Uterus (tissue), 2 donors: Measurements from ENCODE around the gene ACSS1.

Source experiments
- POLR2A ChIP-seq, 2 donors: fragments of 450-650 bp; IDR thresholded peaks; one replicate each; pipeline ENCODE4 v1.6.1; 2016; ENCODE audit warnings: antibody characterized with exemption in 2 of 2, mild to moderate bottlenecking in 1 of 2, moderate library complexity in 1 of 2
- TF ChIP-seq, protein P1 (sequence below), 4 experiments: fragments of 200-600 bp in 2 of 4; fragments of 450-650 bp in 2 of 4; sonication (generic) in 2 of 4; IDR thresholded peaks; one replicate each; pipeline ENCODE4 v1.5.1; 2016 to 2019; ENCODE audit warnings: antibody characterized with exemption in 4 of 4, mild to moderate bottlenecking in 2 of 4, moderate library complexity in 1 of 4

DNA sequence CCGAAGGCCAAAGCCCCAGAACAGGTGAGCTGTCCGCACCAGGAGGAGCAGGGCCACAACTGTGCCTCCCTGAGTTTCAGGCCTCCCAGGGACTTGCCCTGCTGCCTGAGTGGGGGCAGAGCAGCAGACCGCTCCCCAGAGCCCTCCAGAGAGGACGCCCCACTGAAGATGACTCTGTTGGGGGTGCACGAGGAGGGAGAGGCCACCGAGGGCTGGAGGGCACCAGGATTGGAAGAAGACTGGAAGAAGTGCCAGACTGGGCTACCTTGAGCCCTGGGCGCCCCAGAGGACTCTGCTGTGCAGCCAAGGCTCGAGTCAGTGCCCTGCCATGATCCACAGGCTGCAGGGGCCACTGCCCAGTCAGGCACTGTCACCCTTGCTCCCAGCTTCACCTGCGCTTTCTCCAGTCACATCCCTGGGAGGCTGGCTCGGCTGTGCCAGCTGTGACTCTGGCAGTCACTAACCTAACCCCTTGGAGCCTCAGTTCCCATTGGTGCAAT, 97.6 kb downstream of the ACSS1 start:
- TF ChIP-seq, protein P1, sequence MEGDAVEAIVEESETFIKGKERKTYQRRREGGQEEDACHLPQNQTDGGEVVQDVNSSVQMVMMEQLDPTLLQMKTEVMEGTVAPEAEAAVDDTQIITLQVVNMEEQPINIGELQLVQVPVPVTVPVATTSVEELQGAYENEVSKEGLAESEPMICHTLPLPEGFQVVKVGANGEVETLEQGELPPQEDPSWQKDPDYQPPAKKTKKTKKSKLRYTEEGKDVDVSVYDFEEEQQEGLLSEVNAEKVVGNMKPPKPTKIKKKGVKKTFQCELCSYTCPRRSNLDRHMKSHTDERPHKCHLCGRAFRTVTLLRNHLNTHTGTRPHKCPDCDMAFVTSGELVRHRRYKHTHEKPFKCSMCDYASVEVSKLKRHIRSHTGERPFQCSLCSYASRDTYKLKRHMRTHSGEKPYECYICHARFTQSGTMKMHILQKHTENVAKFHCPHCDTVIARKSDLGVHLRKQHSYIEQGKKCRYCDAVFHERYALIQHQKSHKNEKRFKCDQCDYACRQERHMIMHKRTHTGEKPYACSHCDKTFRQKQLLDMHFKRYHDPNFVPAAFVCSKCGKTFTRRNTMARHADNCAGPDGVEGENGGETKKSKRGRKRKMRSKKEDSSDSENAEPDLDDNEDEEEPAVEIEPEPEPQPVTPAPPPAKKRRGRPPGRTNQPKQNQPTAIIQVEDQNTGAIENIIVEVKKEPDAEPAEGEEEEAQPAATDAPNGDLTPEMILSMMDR (IDR thresholded peaks at IDR 0.05): no peak
- TF ChIP-seq POLR2A (IDR thresholded peaks at IDR 0.05): no peak
